ENCODE measurements around the gene ZNF554.

The ZNF554 gene

DNA sequence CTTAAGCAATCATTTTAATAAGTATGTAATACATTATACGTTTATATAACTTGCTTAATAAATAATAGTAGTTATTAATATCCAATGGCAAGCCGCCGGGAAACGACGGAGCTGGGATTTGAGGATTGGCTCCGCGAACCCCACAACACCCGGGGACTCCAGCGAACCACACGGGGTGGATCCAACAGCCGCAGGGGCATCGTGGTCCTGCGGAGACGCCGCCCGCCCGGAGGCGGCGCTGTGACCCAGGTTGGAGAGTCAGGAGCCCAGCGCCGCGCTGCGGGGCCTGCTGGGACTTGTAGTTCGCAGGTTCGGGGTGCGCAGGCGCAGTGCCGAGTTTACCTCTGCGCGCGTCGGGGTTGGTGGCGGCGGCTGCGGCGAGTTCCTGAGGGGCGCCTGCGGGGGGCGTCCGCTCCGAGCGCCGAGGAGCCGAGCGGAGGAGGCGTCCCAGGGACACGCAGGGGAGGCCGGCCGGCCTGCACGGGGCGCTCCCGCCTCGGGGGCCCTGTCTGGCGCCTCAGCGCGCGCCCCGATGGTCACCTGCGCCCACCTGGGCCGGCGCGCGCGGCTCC is at the start of gene ZNF554:
Gene ZNF554, plus strand, starts transcription at position 329 of the 572 bp plus-strand sequence. Its CDS starts 204 bp downstream, at position 533.
- peak; percentile 95 for DNase-seq (ENCODE audit: low spot score)

DNA sequence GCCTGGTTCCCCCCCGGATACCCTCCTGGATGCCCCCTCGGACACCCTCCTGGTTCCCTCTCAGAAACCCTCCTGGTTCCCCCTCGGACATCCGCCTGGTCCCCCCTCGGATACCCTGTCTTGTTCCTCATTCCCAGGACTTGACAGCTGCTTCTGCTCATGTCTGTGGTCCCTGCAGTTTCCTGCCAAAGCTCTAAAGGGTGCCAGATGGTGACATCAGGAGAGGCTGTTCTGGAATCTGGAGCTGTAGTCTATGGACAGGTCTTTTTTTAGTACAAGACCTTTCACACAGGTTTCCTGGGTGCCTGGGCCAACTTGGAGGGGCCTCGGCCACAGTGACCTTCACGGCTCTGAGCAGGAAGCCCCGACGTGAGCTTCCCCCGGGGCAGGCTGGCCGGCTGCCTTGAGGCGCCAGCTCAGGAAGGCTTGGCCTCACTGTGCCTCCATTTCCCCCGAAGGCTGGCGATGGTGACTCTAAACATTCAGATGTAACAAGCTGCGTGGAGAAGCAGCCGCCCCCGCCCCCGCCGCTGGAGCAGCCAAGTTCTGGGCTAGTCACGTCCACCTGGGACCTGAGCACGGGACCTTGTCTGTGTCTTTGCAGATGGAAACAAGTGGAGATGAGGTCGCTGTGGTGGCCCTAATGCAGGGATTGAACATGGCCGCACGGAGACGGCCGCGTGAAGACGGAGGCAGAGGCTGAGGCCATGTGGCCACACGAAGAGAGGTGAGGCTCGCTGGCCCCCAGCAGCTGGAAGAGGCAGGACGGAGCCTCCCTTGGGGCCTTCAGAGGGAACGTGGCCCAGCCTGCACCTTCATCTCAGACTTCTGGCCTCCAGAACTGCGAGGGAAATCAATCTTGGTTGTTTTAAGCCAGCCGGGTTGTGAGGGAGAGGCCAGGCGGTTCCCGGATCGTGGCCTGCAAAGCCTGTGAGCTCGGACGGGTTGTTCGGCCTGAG is 49.3 kb upstream of the ZNF554 start:
- DNase-seq (ENCODE audit: low spot score) = peak; percentile 73

DNA sequence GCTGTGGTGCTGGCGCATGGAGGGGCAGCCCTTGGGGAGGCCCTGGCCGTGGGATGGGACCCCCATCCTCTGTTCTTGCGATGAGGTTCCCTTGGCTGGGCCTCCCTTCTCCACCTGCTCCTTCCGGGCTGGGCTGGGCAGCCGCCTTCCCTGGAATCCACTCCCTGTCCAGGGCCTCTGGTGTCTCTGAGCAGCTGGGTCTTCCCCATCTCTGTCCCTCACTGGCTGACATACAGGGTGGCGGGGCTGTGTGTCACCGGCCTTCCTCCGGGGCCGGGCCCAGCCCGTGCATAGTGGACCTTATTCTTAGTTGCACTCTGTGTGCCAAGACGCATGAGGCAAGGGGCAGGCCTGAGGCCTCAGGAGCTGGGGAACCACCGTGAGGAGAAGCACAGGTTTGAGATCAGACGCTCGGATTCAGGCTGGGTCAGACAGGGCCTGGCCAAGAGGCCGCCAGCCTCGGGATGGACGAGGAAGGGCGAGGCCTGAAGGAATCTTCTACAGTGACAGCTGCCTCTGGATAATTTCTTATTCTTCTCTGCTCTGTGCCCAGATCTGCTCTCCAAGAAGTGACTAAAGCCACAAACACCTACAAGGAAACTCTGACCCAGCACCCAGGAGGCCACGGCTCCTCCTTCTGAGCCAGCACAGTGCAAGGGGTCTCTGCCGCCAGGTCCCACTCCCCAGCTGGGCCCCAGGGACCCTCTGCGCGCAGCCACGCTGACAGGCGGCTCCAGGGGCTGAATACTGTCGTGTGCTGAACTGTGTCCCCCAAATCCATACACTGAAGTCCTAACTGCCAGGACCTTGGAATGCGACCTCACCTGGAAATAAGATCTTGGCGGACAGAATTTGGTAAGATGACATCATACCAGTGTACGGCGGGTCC is 47.6 kb upstream of the ZNF554 start:
- DNase-seq (ENCODE audit: low spot score) = no peak

GRCh38 chr19:2774083-2774679 is 45.5 kb upstream of the ZNF554 start:
- DNase-seq (ENCODE audit: low spot score) = no peak

- no peak for DNase-seq (ENCODE audit: low spot score)
These were observed 44.6 kb upstream of the ZNF554 start for GRCh38 chr19:2774953-2775555.

DNA sequence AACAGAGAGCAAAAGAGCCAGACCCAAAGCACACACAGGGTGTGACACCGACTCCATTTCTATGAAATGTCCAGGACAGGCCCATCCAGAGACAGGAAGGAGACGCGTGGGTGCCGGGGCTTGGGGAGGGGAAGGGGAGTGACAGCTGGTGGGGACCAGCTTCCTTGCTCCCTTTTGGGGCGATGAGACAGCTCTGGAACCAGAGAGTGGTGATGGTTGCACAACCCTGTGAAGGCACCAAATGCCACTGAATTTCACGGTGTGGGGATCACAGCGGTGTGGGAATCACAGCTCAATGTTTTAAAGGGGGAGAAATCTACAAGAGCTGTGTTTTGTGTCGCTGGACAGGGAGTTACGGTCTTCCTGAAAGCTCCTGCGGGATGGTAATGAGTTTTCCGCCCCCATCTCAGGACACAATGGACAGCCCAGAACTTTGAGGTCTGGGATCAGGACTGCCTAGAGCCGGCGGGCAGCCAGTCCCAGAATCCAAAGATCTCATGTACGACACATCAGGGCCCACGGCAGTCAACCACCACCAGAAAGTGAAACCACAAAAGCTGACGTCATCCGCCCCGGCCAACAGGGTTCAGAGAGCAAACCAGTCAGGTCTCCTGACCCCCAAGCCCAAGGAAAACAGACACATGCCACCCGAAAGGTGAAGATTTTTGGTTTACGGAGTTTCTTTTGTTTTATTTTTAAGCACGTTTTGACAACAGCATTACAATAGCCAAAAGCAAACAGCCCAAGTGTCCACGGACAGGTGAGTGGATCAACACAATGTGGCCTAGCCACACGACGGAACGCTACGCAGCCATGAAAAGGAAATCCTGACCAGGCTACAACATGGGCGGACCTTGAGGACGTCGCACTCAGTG is 43.9 kb upstream of the ZNF554 start:
- no peak for DNase-seq (ENCODE audit: low spot score)

GRCh38 chr19:2777952-2778683 is 41.5 kb upstream of the ZNF554 start:
- DNase-seq (ENCODE audit: low spot score) = no peak

- no peak for DNase-seq (ENCODE audit: low spot score)
These were observed 40.4 kb upstream of the ZNF554 start for GRCh38 chr19:2779121-2779740.

GRCh38 chr19:2780284-2780683 is 39.4 kb upstream of the ZNF554 start:
- no peak for DNase-seq (ENCODE audit: low spot score)

DNA sequence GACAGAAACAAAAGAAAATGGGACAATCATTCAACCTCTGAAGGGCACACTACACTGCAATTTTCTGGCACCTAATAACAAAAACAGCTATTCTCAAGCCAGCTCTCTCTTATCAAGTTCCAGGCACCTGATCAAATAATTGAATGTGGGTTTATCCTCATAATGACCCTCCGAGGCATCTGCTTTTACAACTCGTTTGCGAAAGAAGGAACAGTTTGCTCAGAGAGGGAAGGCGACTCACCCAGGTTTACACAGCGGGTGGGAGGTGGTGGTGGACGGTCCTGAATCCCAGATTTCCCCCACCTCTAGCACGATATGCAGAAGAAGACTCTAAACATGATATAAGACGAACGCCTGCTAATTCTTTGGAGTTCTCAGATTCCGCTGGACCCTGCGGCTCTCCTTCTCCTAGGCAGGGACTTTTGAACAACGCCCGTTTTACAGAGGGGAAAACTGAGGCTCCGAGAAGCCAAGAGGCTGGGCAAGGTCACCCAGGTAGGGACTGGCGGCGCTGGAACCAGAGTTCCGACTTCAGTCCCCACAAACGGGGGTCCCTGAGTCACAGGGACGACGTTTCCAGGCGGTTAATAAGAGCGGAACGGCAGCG is 37.2 kb upstream of the ZNF554 start:
- no peak for DNase-seq (ENCODE audit: low spot score)

- DNase-seq (ENCODE audit: low spot score) = peak; percentile 100
These were observed 36.5 kb upstream of the ZNF554 start, which contains the start of gene SGTA for GRCh38 chr19:2782936-2783780. TSS of gene SGTA (minus strand) at chr19:2783273. CDS start at chr19:2769068, 14,205 bp downstream.

GRCh38 chr19:2783781-2784145 is 35.9 kb upstream of the ZNF554 start:
- no peak for DNase-seq (ENCODE audit: low spot score)

DNA sequence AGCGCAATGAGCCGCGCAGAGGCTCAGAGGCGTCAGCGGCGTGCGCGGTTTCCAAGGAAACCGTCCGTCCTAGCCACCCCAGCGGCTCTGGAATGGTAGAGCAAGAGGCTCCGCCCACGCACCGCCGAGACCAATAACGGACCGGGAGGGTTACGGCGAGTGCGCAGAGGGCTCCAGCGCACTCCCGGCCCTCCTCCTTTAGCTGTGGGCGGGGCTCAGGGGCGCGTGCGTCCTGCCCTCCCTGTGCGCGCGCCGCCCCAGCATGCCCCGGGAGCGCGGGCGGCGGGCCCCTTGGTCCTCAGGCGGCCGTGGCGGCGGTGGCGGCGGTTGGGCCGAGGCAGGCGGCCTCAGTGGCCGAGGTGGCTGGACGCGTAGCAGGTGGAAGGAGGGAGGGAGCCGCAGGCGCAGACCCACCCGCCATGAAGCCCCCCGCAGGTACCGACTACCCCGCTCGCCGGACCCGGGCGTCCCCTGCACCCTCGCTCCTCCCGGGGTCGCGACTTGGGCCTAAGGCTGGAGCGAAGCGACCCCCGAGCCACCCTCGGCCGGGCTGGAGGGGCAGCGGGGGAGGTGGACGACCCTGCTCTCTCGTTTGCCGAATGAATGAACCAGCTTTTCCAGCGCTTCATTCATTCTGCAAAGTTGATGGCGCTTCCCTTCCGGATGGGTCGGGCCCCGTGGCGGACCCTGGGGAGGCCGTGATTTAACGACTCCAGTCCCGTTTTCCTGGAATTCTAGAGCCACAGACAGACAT is 34.2 kb upstream of the ZNF554 start, which contains the start of gene THOP1:
Gene THOP1, plus strand, starts transcription at position 260 of the 754 bp plus-strand sequence. Its CDS starts 160 bp downstream, at position 420.
- DNase-seq (ENCODE audit: low spot score) = peak; percentile 100

DNA sequence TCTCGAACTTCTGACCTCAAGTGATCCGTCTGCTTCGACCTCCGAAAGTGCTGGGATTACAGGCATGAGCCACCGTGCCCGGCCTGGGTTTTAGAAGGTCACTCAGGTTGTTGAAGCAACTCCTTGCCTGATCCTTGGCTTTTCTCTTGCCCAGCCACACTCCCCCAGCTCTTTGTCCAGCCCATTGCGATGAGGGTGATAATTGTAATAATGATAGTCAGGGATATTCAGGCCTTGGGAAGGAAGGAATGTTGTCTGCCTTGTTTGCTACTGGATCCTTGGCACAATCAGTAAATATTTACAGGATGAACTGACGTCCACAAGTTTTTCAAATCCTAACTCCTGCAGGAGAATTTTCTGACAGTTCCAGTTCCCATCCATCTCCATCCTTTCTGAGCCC is 32.6 kb upstream of the ZNF554 start:
- no peak for DNase-seq (ENCODE audit: low spot score)

- no peak for DNase-seq (ENCODE audit: low spot score)
These were observed 31.4 kb upstream of the ZNF554 start for GRCh38 chr19:2788237-2788636.

DNA sequence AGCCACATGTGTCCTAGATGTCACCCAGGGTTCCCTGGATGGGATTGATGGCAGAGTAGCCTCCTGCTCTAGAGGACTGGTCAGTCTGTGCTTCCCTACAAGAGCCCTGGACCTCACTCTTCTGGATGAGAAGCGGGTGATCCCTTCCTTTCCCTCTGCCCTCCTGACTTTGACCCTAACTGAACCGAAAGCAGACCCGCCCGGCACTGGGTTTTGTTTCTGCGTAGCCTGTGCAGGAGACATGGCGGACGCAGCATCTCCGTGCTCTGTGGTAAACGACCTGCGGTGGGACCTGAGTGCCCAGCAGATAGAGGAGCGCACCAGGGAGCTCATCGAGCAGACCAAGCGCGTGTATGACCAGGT is 29.5 kb upstream of the ZNF554 start:
- no peak for DNase-seq (ENCODE audit: low spot score)
